GM21423 (cell line): ENCODE measurements around the gene HS3ST5.

ENCODE experiments used
- ATAC-seq: cut with Tn5 transposase; IDR thresholded peaks from one replicate; pipeline ENCODE4 v1.9.1; 2021; ENCODE audit warnings: mild to moderate bottlenecking, moderate library complexity; ENCODE audit not compliant: unreplicated experiment

The HS3ST5 gene, protein sequence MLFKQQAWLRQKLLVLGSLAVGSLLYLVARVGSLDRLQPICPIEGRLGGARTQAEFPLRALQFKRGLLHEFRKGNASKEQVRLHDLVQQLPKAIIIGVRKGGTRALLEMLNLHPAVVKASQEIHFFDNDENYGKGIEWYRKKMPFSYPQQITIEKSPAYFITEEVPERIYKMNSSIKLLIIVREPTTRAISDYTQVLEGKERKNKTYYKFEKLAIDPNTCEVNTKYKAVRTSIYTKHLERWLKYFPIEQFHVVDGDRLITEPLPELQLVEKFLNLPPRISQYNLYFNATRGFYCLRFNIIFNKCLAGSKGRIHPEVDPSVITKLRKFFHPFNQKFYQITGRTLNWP

DNA sequence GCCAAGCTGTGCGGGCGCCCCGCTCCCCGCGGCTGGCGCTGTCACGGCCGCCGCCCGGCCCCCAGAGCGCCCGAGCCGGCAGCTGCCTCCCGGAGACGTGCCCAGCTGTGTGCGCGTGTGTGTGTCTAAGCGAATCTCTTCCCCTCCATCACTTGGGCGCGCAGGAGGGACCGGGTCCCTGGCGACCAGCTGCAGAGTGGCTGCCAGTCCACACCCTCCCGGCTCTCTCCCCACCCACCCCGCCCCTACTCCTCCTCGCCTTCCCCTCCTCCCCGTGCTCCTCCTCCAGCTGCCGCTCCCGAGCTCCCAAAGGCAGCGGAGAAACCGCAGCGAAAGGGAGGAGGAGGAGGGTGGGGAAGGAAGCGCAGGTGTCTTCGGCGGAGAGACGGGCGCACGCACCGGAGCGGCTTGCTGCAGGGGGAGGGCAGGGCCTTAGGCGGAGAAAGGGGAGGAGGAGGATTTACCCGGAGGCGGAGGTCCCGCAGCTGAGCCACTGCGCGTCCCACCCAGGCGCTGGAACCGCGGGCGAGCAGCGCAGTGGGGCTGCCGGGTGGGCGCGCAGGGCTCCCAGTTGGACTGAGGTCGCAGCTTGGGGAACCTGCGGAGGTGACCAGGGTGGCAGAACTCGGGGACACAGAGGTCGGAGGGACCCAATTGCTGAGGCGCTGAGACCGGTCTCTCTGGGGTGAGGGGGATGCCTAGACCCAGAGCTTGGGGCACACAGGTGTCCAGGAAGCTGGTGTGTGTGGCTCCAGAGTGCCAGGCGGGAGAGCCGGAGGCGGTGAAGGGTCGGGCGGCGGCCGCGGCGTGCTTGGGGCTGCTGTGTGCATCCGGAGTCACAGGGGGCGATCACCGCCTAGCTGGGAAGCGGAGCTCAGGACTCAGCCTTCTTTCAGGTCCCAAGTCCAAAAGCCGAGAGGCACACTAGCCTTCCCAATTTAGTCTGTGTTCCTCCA, at the start of gene HS3ST5:
Gene HS3ST5 (minus strand): TSS at position 198 of the 956 bp plus-strand sequence. CDS start 280,178 bp downstream, outside the sequence.
- ATAC-seq = peak; percentile 42

GRCh38 chr6:114390176-114390575, 47.4 kb upstream of the HS3ST5 start:
- no peak for ATAC-seq

DNA sequence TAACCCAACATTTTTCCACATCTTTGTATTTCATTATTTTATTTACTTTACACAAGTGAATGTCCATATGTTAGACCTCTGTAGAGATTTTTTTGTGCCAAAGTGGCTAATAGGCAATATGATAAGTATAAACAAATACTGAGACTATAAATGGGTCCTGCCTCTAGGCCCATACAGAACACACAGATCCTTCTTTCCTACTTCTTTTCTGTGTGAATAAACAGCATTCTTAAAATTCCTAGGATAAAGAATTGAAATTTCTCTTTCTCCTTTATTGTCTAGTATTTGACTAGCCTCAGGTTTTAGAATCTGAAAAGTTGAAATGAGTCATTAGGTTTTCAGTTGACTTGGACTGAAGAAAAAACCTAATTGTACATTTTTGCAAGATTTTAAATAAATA, 46.3 kb upstream of the HS3ST5 start:
- ATAC-seq = no peak

- ATAC-seq = no peak
These were observed 39.6 kb upstream of the HS3ST5 start for GRCh38 chr6:114382406-114382805.

DNA sequence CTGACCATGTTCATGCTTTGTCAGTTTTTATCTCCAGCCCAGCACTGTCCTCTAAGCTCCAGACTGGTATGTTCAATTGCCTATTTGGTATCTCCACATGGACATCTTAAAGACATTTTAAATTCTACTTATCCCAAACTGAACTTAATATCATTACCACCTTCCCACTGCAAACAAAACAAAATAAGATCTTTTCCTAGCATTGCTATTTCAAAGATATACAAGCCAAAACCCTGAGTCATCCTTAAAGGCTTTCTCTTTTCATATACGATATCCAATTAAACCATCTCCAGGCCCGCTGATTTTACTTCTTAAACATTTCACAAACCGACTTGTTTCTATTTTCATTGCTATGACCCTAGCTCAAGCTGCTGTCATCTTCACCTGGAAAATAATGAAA, 35.1 kb upstream of the HS3ST5 start:
- ATAC-seq = no peak

DNA sequence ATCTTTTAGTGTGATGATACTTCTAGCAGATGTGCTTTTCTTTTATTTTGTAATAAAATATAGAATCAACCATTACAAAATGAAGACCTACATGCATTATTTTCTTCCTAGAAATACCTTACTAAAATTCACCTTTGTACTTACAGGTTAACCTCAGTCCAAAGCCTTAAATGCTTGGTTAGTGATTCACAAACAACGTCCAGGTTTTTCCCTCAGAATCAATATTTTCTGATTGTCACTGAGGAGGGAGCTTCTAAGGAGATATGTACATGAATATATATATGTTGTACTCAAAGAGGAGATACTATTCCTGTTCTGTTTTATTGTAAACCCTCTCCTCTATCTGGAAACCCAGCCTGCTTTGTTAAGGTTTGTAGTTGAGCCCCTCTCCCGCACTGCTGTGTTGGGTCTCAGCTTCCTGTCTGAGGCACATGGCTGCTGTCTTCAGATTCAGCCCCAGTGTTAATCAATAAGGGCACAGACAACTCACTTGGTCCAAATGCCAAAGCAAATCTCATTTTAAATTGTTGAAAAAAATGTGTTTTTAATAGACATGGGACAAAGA, 33.9 kb upstream of the HS3ST5 start:
- ATAC-seq = no peak

DNA sequence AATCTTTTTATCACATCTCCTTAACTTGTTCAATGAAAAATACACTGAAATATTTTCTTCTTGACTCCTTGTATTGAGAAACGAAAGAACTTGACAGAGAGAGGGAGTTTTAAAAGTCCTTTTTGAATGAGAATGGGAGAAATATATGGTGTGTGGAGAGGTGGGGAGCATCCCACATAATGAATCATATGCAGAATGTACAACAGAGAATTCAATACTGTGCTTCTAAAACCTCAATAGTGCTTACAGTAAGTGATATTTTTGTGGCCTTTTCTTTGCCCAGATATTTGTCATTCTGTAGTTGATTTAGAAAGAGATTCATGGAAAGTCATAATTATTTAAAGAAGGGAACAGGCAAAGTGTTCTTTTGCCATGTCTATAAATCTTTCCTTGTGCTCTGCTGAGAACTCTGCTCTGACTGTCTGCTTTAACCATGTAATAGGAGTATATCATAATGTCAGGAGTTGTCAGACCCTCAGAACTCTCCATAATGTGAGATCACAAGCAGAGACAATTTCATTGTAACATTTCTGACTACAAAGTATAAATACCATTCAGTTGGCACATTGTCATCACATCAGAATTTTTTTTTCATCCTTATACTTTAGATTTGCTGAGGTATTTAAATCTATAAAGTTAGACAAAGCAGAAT, 32.8 kb upstream of the HS3ST5 start:
- ATAC-seq = no peak

DNA sequence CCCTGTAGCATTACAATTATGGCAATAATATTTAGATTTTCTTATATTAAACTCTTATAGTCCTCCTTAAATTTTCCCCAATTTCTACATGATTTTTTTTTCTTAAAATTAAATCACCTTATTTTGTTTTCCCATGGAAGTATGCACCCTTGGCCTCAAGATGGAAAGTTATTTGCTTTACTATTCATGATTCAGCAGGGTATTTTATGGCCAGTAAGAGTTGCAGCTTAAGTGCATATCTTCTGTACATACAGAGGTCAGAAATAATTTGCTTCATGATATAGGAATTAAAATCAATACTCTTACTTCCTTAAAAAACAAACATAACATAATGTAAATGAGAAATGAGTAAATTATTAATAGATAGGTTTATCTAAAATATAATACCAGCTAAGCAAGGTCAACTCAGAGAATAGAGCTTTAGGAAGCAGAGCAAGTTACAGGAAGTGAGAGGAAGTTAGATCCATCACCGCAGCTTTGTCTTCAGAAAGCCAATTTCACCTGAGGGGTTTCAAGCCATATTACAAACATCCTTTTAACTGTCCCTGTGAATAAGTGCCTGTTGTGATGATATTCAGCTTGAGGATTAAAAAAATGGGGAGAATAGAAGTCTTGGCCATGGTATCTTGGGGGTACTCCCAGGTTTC, 24.6 kb upstream of the HS3ST5 start:
- ATAC-seq = no peak

- no peak for ATAC-seq
These were observed 24.1 kb upstream of the HS3ST5 start for GRCh38 chr6:114366899-114367298.

DNA sequence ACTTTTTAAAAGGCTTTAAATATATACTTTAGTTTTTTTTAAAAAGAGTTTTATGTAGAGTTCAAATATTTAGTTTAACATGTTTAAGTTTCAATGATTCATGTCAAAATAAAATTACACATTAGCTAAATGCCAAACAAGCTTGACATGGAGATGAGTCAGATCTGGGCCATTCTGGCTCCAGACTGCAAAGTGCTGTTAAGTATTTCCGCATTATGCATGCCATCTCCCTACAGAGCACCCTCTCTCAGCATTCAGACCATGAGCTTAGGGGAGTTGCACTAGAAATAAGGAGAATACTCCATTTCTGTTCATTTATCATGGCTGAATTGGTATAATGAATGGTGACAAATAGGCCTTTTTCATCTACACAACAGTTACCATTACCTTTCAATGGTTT, 21.5 kb upstream of the HS3ST5 start:
- ATAC-seq = no peak

GRCh38 chr6:114362957-114363356, 20.1 kb upstream of the HS3ST5 start:
- ATAC-seq = no peak

DNA sequence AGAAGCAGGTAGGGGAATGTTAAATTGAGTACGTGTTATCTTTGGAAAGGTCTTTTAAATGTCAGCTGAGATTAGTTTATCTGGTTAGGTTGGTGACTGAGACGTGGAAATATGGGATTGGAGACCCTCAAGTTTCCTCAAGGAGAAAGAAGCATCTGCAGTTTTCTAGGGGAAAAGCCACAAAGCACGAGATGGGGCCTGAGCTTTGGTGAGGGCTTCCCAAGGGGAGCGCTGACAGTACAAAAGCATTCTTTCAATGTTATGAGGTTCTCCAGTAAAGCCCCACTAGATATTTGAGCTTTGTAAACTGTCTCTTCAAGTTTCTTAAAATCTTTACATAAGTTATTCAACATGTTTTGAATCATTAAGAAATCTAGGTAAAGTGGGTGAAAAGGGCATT, 19.6 kb upstream of the HS3ST5 start:
- ATAC-seq = no peak

- no peak for ATAC-seq
These were observed 18.2 kb upstream of the HS3ST5 start for GRCh38 chr6:114361036-114361435.

DNA sequence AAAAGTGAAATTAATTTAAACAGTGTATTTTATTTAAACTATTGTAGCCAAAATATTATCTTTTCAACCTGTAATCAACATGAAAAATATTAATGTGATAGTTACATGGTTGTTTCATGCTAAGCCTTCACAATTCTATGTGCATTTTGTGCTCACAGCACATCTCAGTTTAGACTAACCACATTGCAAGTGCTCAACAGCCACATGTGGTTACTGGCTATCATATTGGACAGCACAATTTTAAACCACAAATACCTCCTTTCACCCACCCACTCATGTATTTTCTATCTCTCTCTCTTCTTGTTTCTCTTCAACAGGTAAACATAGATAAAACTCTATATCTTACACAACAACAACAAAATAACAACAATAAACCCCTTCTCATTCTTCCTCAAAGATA, 12.5 kb upstream of the HS3ST5 start:
- no peak for ATAC-seq

DNA sequence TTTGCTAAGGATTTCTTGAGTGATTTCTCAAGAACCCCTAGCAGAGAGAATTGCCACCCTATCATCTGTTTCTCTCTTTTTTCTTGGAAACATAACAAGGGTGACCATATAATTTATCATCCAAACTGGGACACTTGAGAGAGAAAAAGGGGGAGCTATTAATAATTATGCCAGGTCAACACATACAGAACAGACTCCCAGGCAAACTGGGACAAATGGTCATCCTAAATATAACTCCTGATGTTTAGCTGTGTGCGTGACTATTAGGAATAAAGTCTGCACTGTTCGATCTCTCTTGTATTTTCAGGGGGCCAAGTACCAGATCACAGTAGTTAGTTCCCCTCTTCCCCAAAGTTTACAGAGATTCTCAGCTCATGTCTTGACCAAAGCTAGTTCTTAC, 11.7 kb upstream of the HS3ST5 start:
- no peak for ATAC-seq

DNA sequence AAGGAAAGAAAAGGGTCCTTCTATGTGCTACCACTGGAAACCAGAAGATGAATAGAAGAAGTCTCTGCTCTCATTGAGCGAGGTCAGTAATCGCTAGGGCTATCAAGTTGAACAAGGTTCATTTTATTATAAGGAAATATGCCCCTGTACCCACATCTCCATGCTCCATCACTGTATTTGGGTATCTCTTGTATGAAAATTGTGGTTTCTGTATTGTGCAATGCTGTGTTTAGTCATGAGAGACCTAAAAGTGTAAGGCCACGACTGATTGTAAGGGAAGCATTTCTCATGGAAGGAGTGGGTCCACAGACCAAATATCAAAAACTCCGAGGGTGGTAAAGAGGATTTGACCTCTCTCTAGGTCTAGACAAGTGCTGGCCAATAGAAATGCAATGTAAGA, 3.6 kb upstream of the HS3ST5 start:
- ATAC-seq = no peak

DNA sequence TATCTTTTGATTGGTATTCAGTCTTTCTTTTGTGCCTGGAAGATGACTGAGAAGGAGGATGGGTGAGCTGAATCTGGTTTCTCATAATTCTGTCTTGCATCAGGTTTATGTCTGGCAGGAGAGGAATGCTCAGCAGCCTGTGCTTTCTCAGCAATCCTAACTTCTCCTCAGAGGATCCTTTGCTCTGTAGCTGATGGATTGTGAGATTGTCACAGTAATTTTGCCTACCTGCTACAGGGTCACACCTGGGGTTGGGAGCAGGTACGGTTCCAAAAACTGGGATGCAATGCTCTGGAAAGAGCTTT, 2.1 kb upstream of the HS3ST5 start:
- ATAC-seq = no peak

DNA sequence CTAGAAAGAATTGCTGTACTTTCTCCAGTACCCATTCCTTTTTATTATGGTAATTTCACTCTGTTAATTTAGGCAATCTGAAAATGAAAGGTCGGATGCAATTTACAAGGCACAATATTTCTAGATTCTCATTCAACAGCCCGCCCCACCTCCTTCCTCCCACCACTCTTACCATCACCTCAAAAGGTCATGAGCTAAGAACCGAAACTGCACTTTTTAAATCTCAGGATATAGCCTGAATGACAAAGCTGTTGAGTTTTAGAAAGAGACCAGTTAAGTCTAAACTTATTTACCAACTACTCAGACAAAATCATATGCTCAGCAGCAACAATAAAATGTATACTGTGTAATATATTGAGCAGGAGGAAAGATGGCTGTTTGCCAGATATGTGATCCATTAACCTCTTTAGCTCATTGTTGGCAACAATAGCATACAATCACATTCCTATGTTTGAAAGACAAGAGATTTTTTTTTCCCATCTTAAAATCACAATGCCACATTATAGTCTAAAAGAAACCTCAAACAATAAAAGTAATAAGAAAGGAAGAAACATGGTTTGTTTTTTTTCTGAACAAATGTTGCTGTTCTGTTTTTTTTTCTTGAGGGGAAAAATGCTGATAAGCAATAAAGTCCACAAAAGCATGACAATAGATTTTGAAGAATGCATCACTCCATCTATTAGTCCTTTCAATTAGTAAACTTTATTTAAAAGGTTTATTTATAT, 1.6 kb upstream of the HS3ST5 start:
- ATAC-seq = no peak

DNA sequence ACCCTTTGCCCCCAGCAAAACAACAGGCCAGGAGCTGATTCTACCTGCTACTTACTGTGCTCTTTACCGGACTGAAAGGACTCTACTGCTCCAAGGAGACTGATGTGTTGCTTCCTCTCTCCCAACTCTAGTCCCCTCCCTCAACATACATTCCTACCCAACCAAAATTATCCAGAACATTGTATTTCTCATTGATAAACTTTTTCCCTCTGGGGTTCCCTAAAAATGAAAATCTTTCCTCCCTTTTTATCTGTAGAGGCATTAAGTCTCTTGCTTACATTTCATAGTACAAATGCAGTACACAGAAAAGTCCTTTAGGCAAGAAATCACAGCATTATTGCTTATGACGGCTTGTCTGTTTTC, 940 bp upstream of the HS3ST5 start:
- no peak for ATAC-seq

GRCh38 chr6:114342086-114342825, 567 bp downstream of the HS3ST5 start:
- peak; percentile 27 for ATAC-seq
